Measurements from ENCODE around the gene ITGA8.

The ITGA8 gene

GRCh38 chr10:15730341-15730740 lies 10.6 kb upstream of the ITGA8 start:
- no peak for DNase-seq

- DNase-seq, result no peak
These were observed 10.2 kb upstream of the ITGA8 start for GRCh38 chr10:15729890-15730289.

GRCh38 chr10:15726042-15726441 lies 6.3 kb upstream of the ITGA8 start:
- DNase-seq, result no peak

GRCh38 chr10:15725603-15726002 lies 5.9 kb upstream of the ITGA8 start:
- no peak for DNase-seq

GRCh38 chr10:15724683-15725082 lies 5.0 kb upstream of the ITGA8 start:
- no peak for DNase-seq

GRCh38 chr10:15723803-15724202 lies 4.1 kb upstream of the ITGA8 start:
- DNase-seq, result no peak

DNA sequence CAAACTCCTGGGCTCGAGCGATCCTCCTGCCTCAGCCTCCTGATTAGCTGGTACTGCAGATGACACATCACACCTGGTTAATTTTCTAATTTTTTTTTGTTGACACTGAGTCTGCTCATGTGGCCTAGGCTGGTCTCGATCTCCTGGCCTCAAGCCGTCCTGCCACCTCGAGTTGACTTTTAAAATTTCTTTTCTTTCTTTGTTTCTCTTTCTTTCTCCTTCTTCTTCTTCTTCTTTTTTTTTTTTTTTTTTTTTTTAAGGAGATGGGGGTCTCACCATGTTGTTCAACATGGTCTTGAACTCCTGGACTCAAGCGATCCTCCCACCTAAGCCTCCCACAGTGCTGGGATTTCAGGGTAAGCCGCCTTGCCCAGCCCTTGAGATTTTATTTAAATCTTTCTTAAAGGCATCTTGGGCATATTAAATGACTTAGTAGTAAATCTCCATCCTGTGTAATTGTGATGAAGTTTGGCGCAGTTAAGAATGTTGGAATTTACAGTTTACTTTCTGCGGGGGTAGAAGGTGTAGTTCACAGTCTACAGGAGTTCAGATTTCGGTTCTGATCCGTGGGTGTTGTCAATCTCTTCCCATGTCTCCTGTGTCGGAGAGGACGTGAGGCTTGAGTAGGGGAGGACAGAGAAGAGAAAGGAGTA lies 1.0 kb upstream of the ITGA8 start:
- DNase-seq, result no peak

DNA sequence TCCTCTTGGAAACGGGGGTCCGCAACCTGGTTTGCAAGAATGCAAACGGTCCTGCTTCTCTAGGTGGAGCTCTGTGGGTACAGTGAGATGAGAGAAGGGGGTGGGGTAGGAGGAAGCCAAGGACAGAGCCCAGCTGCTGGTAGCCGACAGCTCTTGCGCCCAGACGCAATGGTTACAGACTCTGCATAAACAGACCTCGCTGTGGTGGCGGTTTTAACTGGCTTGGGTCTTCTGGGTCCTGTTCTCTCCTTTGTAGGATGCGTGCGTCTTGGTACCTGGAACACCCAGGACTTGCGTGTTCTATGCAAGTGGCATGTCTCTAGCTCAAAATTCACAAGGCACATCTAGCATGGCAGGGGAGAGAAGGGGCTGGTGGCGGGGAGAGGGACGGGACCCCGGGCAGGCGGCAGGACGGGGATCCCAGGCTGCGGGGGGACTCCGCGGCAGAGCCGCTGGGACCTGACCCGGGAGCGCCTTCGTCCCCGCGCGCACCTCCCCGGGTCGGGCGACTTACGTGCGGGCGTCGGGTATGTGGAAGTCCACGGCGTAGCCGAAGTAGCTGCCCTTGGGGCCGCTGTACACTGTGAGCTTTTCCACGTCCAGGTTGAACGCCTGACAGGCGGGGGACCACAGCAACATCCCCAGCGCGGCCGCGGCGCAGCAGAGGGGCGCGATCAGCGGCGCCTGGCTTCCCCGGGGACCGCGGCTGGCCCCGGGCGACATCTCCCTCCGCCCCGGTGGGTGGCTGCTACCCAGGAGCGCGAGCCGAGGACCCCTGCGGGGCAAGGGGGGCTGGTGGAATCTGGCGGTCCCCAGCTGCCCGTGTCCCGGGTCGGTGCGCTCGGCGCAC lies 448 bp downstream of the ITGA8 start:
- DNase-seq, result peak; percentile 7

DNA sequence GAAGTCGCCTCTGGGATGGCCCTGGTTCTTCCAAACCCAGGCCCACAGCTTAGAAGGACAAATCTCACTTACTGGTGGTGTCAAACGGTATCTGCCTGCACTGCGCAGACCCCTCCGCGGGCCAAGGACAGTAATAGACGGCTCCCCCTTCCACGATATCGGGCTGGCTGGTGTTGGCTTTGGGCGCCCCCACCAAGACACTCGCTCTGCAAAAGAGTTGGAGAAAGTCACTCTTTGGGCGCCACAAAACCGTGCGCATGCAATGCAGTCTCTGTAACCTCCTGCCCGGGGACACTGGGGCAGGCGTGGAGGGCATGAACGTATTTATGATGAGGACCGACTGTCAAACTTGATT lies 1.1 kb downstream of the ITGA8 start:
- DNase-seq, result no peak

DNA sequence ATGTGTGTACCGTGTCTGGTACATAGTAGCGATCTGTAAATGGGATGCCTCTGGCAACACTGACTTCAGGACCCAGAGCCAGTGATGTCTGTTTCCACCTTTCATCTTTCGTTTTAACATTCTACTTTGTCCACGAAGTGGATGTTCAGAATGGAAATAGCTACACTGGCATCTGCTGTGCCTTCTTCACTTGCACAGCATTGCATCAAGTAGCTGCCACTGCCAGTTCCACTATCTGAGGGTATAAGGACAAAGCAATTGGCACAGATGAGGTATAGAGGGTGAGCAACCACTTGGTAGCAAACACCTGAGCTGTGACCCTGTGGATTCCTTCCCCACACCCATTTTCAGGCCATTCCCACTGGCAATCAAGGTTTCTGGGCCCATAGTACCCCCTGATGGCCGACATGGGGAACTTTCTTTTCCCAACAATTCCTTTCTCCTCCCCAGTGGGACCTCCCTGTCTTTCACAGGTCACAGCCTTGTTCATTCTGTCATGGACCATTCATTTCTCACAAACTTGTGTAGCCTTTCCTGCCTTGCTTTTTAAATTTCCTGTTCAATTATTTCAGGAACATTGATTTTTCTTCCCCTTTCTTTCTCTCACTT lies 4.0 kb downstream of the ITGA8 start:
- DNase-seq, result no peak

GRCh38 chr10:15714847-15715246 lies 4.9 kb downstream of the ITGA8 start:
- DNase-seq, result no peak

- DNase-seq, result no peak
These were observed 6.8 kb downstream of the ITGA8 start for GRCh38 chr10:15712883-15713282.

DNA sequence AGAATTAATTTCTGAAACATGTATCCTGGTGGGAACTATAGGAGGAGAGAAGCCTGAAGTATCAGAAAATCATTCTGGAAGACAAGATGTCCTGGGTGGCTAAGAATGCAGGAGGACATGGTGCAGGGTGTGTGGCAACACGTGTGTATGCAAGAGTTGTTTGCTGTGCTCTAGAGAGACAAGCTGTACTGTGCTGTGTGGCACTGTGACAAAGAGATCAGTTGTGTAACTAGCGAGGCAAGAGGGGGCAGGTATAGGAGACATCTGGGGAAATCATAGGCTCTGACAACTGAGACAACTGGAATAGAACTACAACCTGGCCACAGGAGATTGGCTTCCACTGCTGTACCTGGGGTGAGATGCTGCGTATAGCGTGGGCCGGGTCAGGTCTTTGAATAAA lies 9.3 kb downstream of the ITGA8 start:
- DNase-seq, result no peak

- DNase-seq, result no peak
These were observed 14.4 kb downstream of the ITGA8 start for GRCh38 chr10:15705298-15705697.

DNA sequence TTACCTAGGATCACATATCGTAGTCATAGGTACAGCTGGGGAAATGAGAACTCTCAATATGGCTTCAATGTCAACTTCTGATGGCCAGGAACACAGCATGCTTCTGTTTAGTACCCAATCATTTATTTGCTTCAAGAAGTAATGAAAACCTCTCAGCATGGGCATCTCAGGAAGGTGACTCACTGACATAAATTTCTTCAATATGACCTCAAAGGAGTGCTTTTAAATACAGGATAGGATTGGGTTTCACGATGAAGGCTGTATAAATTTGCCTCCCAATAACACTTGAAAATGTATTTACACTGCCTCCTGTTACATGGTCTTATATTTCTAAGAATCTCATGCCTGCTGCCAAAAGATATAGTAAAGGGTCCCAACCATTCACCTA lies 15.1 kb downstream of the ITGA8 start:
- no peak for DNase-seq

GRCh38 chr10:15703944-15704580 lies 15.7 kb downstream of the ITGA8 start:
- no peak for DNase-seq

GRCh38 chr10:15703151-15703880 lies 16.4 kb downstream of the ITGA8 start:
- DNase-seq, result no peak

- DNase-seq, result no peak
These were observed 19.5 kb downstream of the ITGA8 start for GRCh38 chr10:15700078-15700674.

DNA sequence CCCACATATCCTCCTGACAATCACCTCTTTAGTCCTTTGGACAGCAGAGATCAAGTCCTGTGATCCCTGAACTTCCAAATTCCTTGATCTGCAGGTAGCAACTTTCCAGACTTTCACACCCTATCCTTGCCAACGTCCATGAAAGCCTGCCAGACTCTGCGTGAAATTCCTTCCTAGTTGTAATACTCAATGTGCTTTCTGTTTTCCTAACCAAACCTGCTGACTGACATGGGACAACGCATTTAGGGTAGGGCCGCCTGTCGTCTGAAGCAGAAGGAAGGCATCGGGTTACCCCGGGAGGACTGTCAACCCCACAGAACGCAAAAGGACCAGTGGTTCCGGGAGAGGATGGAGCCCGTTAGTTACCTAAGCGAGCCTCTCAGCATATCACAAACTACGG lies 23.9 kb downstream of the ITGA8 start:
- DNase-seq, result no peak

DNA sequence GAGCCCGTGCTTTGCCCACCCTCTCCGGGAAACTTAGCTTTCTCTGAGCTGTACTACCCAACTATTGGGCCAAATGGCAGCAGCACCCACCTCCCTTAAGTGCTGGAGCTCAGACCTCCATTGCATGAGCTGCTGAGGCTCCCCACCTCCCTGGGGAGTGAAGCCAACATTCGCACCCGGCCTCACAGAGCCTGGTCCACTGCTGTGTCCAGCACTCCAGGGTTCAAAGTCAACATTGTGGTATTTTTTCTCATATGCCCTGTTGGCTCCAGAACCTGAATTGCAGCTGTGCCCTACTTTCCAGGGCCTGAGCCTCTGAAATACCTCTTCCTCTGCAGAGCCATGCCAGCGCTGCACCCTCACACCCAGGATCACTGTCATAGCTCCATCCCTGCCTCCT lies 29.7 kb downstream of the ITGA8 start:
- DNase-seq, result no peak

GRCh38 chr10:15684768-15685167 lies 35.0 kb downstream of the ITGA8 start:
- no peak for DNase-seq

DNA sequence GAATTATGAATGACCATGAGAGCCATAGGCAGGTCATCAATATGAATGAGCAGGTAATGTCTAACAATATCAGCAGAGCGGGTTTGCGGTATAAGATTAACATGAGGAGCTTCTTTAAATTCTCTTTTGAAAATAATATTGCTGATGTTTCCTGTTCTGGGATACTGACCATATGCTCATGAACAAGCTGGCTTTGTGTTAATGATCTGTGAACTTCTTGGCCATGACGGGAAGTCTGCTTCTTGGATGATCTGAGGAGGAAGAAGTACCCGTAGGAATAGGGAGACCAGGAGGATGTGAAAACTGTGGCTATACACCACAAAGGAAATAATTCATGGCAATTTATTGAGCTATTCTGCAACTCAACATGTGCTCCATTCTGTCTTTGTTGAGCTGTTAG lies 38.6 kb downstream of the ITGA8 start:
- DNase-seq, result no peak

DNA sequence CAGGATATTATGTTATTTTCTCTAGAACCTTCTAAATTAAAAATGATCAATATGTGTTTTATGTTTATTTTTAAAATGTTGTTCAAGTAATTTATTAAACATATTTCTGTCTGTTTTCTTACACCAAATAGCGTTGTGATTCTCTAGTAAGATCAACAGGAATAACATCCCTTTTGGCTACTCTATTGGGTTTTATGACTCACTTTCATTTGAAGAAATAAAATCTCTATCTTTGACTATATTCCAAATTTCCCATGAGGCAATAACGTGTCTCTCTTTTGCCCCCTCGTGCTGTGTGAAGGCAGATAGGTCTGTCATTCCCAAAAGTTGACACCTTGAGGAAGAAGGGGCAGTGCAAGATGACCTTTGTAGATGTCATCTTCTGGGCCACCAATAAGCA lies 40.9 kb downstream of the ITGA8 start:
- DNase-seq, result no peak
